ENCODE data around the gene MRPL32.
"Not testable (repeated sequence)": the region's sequence is repeated elsewhere in the genome, so short reads cannot be mapped to it uniquely, and the experiment has no call there.

GRCh38 chr7:42885183-42885582 lies 47.0 kb upstream of the MRPL32 start:
- not testable (repeated sequence) for TF ChIP-seq EHMT2 (IDR thresholded peaks at IDR 0.05; ENCODE audit: borderline replicate concordance, low read depth, low read length); TFDP2 (CRISPR knock-in tag; IDR thresholded peaks at IDR 0.05); U2AF1 (optimal IDR thresholded peaks at IDR 0.05; ENCODE audit: low read depth, low read length); CREB1 (IDR thresholded peaks at IDR 0.05); CREB1 (CRISPR knock-in tag; IDR thresholded peaks at IDR 0.05); ELK4 (CRISPR knock-in tag; IDR thresholded peaks at IDR 0.05; ENCODE audit: borderline replicate concordance); SYNCRIP (IDR thresholded peaks at IDR 0.05; ENCODE audit: insufficient read depth, low read depth, low read length); ATF7 (IDR thresholded peaks at IDR 0.05); ATF7 (CRISPR knock-in tag; IDR thresholded peaks at IDR 0.05); CHD2 (IDR thresholded peaks at IDR 0.05; ENCODE audit: low read depth, low read length); TAF1 (CRISPR knock-in tag; IDR thresholded peaks at IDR 0.05)
